ENCODE measurements around the gene TTC17.
"Not testable (repeated sequence)": the region's sequence is repeated elsewhere in the genome, so short reads cannot be mapped to it uniquely, and the experiment has no call there.

DNA sequence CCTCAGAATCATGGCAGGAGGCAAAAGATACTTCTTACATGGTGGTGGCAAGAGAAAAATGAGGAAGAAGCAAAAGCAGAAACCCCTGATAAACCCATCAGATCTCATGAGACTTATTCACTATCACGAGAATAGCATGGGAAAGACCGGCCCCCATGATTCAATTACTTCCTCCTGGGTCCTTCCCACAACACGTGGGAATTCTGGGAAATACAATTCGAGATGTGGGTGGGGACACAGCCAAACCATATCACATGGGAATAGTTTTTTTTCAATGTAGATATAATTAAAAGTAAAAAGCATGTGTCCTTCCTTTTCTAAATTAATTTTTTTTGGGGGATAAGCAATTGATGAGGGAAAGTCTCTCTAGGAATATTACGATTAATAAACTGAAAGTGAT is 118.8 kb downstream of the TTC17 start:
- not testable (repeated sequence) for TF ChIP-seq CTCF (conservative IDR thresholded peaks at IDR 0.05; ENCODE audit: low read depth, low read length); EZH2 (IDR thresholded peaks at IDR 0.05; ENCODE audit: borderline replicate concordance, low read depth, low read length, poor library complexity, severe bottlenecking)

Data from A673 (cell line).